DND-41 (cell line): Measurements from ENCODE around the gene IGSF11.
"Not testable (repeated sequence)": the region's sequence is repeated elsewhere in the genome, so short reads cannot be mapped to it uniquely, and the experiment has no call there.

Experiments used
- ATAC-seq: fragments of 200-7000 bp; cut with Tn5 transposase; 3 replicates; pipeline ENCODE4 v1.9.1; 2021; ENCODE audit warnings: low read depth; ENCODE audit not compliant: insufficient read depth
- DNase-seq: peaks from one replicate; pipeline ENCODE4 v3.0.0-alpha.2; 2020
- H2AFZ ChIP-seq: 2 replicates; pipeline ENCODE4 v1.6.0; 2012; ENCODE audit warnings: low read depth, low read length
- H3K27ac ChIP-seq: 2 replicates; pipeline ENCODE4 v1.5.1; 2012; ENCODE audit warnings: low read length, inconsistent platforms
- H3K27me3 ChIP-seq: fragments of 200-600 bp; sonication (generic); 2 replicates; pipeline ENCODE4 v1.6.0; 2012; ENCODE audit warnings: low read length, mild to moderate bottlenecking, inconsistent platforms; ENCODE audit not compliant: insufficient read depth, poor library complexity
- H3K36me3 ChIP-seq: 2 replicates; pipeline ENCODE4 v1.5.1; 2012; ENCODE audit warnings: low read length, inconsistent platforms; ENCODE audit not compliant: insufficient read depth
- H3K4me1 ChIP-seq: 2 replicates; pipeline ENCODE4 v1.5.1; 2012; ENCODE audit warnings: mild to moderate bottlenecking, low read length; ENCODE audit not compliant: insufficient read depth
- H3K4me2 ChIP-seq: 2 replicates; pipeline ENCODE4 v1.6.0; 2012; ENCODE audit warnings: mild to moderate bottlenecking, moderate library complexity, low read length, inconsistent platforms; ENCODE audit not compliant: insufficient read depth
- H3K4me3 ChIP-seq, 2 experiments: fragments of 200-600 bp in 1 of 2; shearing (Covaris generic) in 1 of 2; 2 replicates each; pipeline ENCODE4 v1.5.1; 2012 to 2016; ENCODE audit warnings: inconsistent platforms in 2 of 2, low read length in 2 of 2, mild to moderate bottlenecking in 2 of 2, low read depth in 1 of 2, moderate library complexity in 1 of 2
- H3K79me2 ChIP-seq: 2 replicates; pipeline ENCODE4 v1.6.0; 2012; ENCODE audit warnings: low read length, inconsistent platforms; ENCODE audit not compliant: insufficient read depth
- H3K9ac ChIP-seq: 2 replicates; pipeline ENCODE4 v1.6.0; 2012; ENCODE audit warnings: low read depth, mild to moderate bottlenecking, inconsistent platforms, low read length, moderate library complexity
- H3K9me3 ChIP-seq: 2 replicates; pipeline ENCODE4 v1.5.1; 2012; ENCODE audit warnings: low read length, moderate library complexity, mild to moderate bottlenecking, inconsistent platforms; ENCODE audit not compliant: insufficient read depth, severe bottlenecking
- H4K20me1 ChIP-seq: 2 replicates; pipeline ENCODE4 v1.6.0; 2012; ENCODE audit warnings: low read length; ENCODE audit not compliant: insufficient read depth
- EZH2 ChIP-seq: IDR thresholded peaks from 3 replicates; pipeline ENCODE4 v1.6.1; 2012; ENCODE audit warnings: borderline replicate concordance, low read depth, mild to moderate bottlenecking, moderate library complexity, low read length, inconsistent platforms; ENCODE audit not compliant: severe bottlenecking
- TF ChIP-seq, protein P1 (sequence below): IDR thresholded peaks from 2 replicates; pipeline ENCODE4 v1.5.1; 2012; ENCODE audit warnings: borderline replicate concordance, low read length, moderate library complexity, mild to moderate bottlenecking; ENCODE audit not compliant: poor library complexity, severe bottlenecking; ENCODE audit errors: extremely low read depth

The IGSF11 gene, protein sequence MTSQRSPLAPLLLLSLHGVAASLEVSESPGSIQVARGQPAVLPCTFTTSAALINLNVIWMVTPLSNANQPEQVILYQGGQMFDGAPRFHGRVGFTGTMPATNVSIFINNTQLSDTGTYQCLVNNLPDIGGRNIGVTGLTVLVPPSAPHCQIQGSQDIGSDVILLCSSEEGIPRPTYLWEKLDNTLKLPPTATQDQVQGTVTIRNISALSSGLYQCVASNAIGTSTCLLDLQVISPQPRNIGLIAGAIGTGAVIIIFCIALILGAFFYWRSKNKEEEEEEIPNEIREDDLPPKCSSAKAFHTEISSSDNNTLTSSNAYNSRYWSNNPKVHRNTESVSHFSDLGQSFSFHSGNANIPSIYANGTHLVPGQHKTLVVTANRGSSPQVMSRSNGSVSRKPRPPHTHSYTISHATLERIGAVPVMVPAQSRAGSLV

DNA sequence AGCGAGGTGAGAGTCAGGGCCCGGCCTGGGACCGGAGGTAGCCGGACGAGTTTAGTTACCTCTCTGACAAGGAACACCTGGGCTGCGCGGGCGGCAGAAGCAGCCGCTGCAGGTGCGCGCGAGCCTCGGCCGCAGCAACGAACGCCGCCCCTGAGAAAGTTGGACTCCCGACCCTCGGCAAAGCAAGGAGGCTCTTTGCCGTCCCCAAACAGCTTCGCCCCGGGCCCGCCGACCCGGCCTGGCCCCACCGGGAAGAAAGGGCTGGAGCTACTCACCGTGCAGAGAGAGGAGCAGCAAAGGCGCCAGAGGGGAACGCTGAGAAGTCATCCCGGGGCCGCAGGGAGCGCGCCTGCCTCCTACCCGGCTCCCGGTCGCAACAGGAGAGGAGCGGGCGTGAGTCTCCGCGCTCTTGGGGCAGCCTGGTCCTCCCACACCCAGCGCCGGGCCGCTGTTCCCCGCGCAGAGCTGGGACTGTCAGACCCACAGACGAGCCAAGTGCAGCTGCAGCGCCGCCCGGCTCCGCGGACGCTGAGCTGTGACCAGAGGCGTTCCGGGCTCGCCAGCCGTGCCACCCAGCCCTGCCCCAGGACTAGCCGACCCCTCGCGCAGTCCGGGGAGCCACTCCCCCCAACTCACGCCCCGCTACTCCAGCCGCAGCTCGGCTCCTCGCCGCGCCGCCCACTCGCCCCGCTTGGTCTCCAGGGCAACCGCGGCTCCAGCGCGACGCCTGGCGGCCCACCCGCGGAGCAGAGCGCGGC lies at the start of gene IGSF11:
Gene IGSF11 (minus strand): TSS at position 591 of the 758 bp plus-strand sequence. CDS start 264 bp downstream, at position 327.
- Histone ChIP-seq H3K9ac (no peak within 1 kb of the TSS), H2AFZ (no peak within 1 kb of the TSS), H3K27me3 (no peaks in the 10 kb centered on the region), H3K9me3 (no peaks in the 10 kb centered on the region), H3K4me2 (no peak within 1 kb of the TSS), H3K27ac (no peak within 1 kb of the TSS), H3K36me3 (no peaks in the 10 kb centered on the region), H4K20me1 (no peaks in the 10 kb centered on the region), H3K79me2 (no peaks in the 10 kb centered on the region), H3K4me1 (no peaks in the 10 kb centered on the region), H3K4me3 (no peak within 1 kb of the TSS)
- no peak for DNase-seq
- ATAC-seq: no peak
- no peak for TF ChIP-seq EZH2
- TF ChIP-seq, protein P1, sequence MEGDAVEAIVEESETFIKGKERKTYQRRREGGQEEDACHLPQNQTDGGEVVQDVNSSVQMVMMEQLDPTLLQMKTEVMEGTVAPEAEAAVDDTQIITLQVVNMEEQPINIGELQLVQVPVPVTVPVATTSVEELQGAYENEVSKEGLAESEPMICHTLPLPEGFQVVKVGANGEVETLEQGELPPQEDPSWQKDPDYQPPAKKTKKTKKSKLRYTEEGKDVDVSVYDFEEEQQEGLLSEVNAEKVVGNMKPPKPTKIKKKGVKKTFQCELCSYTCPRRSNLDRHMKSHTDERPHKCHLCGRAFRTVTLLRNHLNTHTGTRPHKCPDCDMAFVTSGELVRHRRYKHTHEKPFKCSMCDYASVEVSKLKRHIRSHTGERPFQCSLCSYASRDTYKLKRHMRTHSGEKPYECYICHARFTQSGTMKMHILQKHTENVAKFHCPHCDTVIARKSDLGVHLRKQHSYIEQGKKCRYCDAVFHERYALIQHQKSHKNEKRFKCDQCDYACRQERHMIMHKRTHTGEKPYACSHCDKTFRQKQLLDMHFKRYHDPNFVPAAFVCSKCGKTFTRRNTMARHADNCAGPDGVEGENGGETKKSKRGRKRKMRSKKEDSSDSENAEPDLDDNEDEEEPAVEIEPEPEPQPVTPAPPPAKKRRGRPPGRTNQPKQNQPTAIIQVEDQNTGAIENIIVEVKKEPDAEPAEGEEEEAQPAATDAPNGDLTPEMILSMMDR: no peak

DNA sequence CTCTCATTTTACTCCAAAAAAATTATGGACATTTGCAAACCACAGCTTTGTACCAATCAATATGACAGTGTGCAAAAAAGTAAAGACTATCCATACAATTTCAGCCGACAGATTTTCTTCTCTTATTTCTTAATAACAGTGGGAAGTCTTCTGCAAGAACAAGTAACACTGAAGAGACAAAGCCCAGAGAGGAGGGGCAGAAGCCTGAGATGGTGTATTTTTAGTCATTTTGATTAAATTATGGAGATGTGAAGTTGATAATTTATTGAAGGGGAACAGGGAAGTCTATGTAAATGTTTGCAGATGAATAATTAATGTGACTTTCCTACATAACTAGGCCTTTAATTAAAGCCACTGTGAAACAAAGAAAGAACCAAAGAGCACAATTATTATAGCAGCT lies 45.7 kb upstream of the IGSF11 start:
- no peak overlapping the region for H3K27ac ChIP-seq

GRCh38 chr3:119073258-119074001 lies 38.8 kb upstream of the IGSF11 start:
- Histone ChIP-seq H3K27me3 (no peaks in the 10 kb centered on the region), H3K4me3 (no peak overlapping the region), H3K4me1 (no peaks in the 10 kb centered on the region), H3K4me2 (no peak overlapping the region), H2AFZ (no peak overlapping the region), H3K27ac (no peak overlapping the region), H3K9ac (no peak overlapping the region), H3K36me3 (no peaks in the 10 kb centered on the region), H3K9me3 (no peaks in the 10 kb centered on the region), H3K79me2 (no peaks in the 10 kb centered on the region), H4K20me1 (no peaks in the 10 kb centered on the region)
- TF ChIP-seq EZH2: no peak
- TF ChIP-seq, protein P1: no peak
- DNase-seq (no peak), ATAC-seq (no peak)

More for the DNA sequence above, 45.7 kb upstream of the IGSF11 start:
- no peak overlapping the region for H3K9ac ChIP-seq
- no peaks in the 10 kb centered on the region for H3K4me1 ChIP-seq
- no peaks in the 10 kb centered on the region for H3K36me3 ChIP-seq
- H3K4me3 ChIP-seq: no peak overlapping the region
- DNase-seq: no peak
- no peaks in the 10 kb centered on the region for H4K20me1 ChIP-seq
- no peak for TF ChIP-seq EZH2
- TF ChIP-seq, protein P1: no peak
- no peak overlapping the region for H2AFZ ChIP-seq
- no peak for ATAC-seq
- H3K9me3 ChIP-seq: no peaks in the 10 kb centered on the region
- H3K4me2 ChIP-seq: no peak overlapping the region
- H3K27me3 ChIP-seq: no peaks in the 10 kb centered on the region
- H3K79me2 ChIP-seq: no peaks in the 10 kb centered on the region

DNA sequence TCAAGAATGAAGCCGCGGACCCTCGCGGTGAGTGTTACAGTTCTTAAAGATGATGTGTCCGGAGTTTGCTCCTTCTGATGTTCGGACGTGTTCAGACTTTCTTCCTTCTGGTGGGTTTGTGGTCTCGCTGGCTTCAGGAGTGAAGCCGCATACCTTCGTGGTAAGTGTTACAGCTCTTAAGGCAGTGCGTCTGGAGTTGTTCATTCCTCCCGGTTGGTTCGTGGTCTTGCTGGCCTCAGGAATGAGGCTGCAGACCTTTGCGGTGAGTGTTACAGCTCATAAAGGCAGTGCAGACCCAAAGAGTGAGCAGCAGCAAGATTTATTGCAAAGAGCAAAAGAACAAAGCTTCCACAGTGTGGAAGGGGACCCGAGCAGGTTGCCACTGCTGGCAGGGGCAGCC lies 37.8 kb upstream of the IGSF11 start:
- not testable (repeated sequence) for H3K4me2 ChIP-seq, H3K9ac ChIP-seq, H3K9me3 ChIP-seq, H3K4me1 ChIP-seq, H3K36me3 ChIP-seq, DNase-seq, H3K27ac ChIP-seq, H3K79me2 ChIP-seq, H3K4me3 ChIP-seq, ATAC-seq, H3K27me3 ChIP-seq, H2AFZ ChIP-seq, H4K20me1 ChIP-seq
